Stimulated activated CD4-positive, alpha-beta T cell treated with anti-CD3 and anti-CD28 coated beads, Interleukin-1b, Interleukin-23, amount 100 ng/mL, for 4 hours (primary cell): ENCODE measurements around the gene POLR2F.

Experiments used
- DNase-seq, 2 donors: peaks; one replicate each; pipeline ENCODE4 v3.0.0-alpha.2; 2020; ENCODE audit warnings: low read depth in 2 of 2

POLR2F gene

GRCh38 chr22:38005943-38006342 is 52.4 kb downstream of the POLR2F start:
- DNase-seq = no peak

- DNase-seq = no peak
Observed at GRCh38 chr22:38006906-38007305, 53.4 kb downstream of the POLR2F start.

GRCh38 chr22:38007330-38007902 is 53.9 kb downstream of the POLR2F start:
- DNase-seq = no peak

- DNase-seq = no peak
Observed at GRCh38 chr22:38009000-38009806, 55.7 kb downstream of the POLR2F start.

- no peak for DNase-seq
Observed at GRCh38 chr22:38012604-38013072, 59.1 kb downstream of the POLR2F start.

GRCh38 chr22:38014083-38014482 is 60.6 kb downstream of the POLR2F start:
- no peak for DNase-seq

- DNase-seq = no peak
Observed at GRCh38 chr22:38016182-38017151, 63.0 kb downstream of the POLR2F start.

- DNase-seq = no peak
Observed at GRCh38 chr22:38017272-38017920, 63.9 kb downstream of the POLR2F start.

- no peak for DNase-seq
Observed at GRCh38 chr22:38017939-38018885, 64.7 kb downstream of the POLR2F start.
